NOMO-1 treated with DMSO at 0.1 percent for 48 hours (cell line): ENCODE results near the gene SAMD1.

Experiments
- DNase-seq: peaks from one replicate; lab custom pipeline; 2025; ENCODE audit not compliant: unreplicated experiment; lab: John Stamatoyannopoulos, UW

The SAMD1 gene

GRCh38 chr19:14090509-14091080 lies at the start of gene SAMD1:
Gene SAMD1, minus strand, starts transcription at chr19:14090751.
- DNase-seq: peak; percentile 82

DNA sequence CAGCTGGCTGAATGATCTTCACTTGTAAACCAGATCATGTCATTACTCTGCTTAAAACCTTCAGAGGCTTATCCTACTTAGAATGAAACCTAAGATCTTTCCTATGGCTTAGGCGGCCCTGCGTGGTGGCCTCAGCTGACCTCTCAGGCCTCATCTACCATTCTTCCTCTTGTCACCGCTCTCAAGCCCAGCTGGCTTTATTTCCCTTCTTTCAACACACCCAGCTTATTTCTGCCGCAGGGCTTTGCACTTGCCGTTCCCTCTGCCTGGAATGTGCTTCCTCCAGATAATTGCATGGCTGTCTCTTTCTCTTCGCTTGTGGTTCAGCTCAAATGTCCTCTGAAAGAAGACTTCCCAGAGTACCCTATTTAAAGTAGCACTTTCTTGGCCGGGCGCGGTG lies 49.4 kb upstream of the SAMD1 start:
- DNase-seq: peak; percentile 58

DNA sequence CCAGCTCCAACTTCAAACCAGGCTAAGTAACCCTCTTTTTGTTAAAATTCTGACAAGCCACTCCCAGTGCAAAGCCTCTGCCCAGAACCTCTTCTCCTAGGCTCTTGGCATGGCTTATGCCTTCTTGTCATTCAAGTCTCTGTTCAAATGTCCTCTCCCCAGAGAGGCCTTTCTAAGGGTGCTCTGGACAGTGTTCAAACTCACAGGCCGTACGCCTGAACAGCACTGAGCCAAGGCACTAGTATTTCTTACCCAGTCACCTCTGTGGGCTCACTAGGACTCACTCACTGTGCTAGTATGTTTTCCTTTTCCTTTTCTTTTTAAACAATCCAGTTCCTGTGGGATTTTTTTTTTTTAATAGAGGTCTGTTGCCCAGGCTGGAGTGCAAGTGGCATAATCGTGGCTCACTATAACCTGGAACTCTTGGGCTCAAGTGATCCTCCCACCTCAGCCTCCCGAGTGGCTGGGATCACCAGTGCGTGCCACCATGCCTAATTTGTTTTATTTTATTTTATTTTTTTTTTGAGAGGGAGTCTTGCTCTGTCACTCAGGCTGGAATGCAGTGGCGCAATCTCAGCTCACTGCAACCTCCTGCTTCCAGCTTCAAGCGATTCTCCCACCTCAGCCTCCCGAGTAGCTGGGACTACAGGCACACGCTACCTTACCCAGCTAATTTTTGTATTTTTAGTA lies 48.2 kb upstream of the SAMD1 start:
- DNase-seq: no peak

- DNase-seq: peak; percentile 100
Observed at GRCh38 chr19:14136509-14137281, 46.1 kb upstream of the SAMD1 start, which contains the start of gene ASF1B. Gene ASF1B, minus strand, starts transcription at chr19:14136589. Its CDS starts 133 bp downstream, at chr19:14136456.

DNA sequence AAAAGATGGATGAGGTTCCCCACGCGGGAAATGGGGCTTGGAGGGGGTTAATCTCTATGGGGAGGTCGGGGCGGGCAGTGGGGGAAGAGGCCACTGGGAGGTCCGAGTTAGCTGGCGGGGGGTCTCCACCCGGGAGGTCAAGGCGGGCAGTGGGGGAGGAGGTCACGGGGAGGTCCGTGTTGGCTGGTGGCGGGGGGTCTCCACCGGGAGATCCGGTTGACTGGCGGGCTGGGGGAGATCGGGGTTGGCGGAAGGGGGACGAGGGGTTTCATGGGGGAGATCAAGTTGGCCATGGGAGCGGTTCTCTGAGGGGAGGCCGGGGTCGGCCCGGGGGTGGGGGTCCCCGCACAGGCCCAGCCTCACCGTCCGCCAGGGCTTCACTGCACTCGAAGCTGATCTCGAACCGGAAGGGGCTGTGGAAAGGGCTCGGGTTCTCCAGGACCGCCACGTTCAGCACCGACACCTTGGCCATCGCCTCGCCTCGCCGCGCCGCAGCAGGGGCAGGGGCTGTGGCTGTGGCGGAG lies 45.5 kb upstream of the SAMD1 start:
- DNase-seq: no peak

- no peak for DNase-seq
Observed at GRCh38 chr19:14135355-14135754, 44.8 kb upstream of the SAMD1 start.

DNA sequence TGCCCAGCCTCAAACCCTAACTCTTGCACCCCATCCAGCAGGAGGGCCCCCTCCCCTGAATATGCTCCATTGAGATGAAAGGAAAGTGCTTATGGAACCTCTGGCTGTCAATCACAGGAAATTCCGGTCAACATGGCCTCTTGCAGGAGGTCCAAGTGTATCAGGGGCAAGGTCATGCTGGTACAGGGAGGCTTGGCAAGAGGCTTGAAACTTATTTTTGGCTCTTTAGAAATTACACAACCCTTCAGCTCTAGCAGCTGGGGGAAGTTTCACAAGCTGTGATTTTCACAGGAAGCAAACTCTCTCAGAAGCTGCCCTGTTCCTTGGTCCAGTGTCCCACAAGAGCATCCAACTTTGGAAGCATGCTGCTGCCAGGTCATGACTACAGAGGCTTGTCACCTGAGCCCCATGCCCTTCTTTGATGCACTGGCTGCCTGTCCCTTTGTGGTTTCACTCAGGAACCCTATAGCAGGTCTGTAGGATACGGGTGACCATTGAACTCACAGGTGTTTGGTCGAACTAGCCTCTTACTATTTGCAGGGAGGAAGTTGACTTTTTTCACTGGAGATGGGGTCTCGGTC lies 37.5 kb upstream of the SAMD1 start:
- DNase-seq: peak; percentile 84

GRCh38 chr19:14127176-14127575 lies 36.6 kb upstream of the SAMD1 start:
- DNase-seq: no peak

DNA sequence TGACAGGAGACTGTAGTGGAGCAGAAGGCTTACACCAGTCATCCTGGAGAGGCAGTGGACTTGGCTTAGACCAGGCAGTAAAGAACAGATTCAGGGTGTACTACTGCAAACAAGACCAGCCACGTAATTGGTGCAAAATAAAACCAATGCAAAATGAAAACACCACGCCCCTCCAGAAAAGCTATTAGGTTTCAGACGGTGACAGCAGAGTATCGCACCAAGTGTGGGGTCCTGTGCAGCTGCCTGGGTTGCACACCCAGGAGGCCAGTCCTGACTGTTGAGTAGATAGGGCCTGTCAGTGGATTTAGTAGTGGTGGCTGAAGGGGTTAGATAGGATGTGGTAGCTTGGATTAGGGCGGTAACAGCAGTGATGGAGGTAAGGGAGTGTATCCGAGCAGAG lies 32.4 kb upstream of the SAMD1 start:
- no peak for DNase-seq

GRCh38 chr19:14120497-14120780 lies 29.9 kb upstream of the SAMD1 start:
- no peak for DNase-seq

GRCh38 chr19:14119644-14120496 lies 29.3 kb upstream of the SAMD1 start:
- no peak for DNase-seq

- DNase-seq: no peak
Observed at GRCh38 chr19:14119146-14119545, 28.6 kb upstream of the SAMD1 start.

- DNase-seq: peak; percentile 93
Observed at GRCh38 chr19:14118165-14119051, 27.9 kb upstream of the SAMD1 start.

DNA sequence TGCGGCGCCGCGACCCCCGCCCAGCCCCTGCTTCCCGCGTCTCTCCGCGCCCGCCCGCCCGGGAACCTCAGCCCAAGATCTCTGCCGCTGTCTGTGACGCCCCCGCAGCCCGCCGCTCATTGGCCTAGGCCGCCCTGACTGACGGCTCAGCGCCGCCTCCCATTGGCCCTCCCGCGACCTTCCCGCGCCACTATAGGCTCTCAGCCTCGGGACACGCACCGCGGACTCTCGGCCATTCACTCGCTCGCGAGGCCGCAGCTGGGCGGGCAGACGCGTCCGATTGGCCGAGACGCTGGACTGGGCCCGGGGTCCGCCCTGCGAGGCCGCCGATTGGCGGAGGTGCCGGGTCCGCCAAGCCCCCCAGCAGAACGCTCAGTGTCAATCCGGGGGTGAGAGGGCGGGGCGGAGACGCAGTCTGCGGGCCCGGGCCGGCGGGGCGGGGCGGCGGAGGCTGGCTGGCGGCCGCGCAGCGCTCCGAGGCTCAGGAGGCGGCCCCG lies 27.2 kb upstream of the SAMD1 start, which contains the start of gene PRKACA:
TSS of gene PRKACA (minus strand) at position 95 of the 497 bp plus-strand sequence. CDS start 215 bp downstream, outside the sequence.
- peak; percentile 98 for DNase-seq

DNA sequence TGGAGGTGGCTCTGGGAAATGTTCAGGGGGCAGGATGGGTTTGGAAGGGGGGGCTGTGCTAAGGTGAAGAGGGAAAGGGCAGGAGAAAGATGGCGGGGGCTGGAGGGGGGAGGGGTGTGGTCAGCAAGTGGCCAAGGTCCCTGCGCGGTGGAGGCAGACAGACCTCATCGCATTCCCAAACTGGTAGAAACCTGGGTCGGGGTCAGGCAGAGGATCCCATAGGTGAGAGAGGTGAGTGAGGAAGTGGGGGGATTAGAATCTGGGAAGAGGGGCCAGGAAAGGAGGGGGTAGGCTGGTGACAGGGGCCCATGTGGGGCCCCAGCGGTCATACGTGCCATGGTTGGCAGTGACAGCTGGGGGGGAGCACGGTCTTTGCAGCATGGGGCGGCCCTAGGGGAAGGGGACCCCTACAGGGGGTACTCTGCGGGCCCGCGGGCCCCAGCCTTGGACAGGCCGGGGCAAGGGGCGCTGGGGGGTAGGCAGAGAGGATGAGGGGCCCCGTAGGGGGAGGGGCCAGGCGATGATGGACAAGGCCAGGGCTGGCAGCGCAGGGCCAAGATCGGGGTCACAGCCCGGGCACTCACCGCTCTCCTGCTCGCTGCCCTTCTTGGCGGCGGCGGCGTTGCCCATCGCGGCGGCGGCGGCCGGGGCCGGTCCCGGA lies 26.5 kb upstream of the SAMD1 start:
- no peak for DNase-seq

DNA sequence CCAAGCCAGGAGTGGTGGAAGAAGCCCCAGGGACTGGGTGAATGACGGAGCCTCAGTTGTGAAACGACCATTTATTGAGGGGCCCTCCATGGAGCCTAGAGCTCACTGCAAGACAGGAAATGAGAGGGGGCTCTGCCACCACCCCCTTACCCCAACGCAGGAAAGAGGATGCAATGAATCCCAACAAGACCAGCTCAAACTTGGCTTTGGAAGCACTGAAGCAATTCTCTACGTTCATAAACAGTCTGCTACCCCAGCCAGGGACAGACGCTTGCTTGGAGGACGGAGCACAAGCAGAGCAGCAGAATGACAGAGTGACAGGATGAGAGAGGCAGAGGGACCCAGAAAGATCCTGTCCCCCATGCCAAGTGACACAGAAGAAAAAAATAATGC lies 26.0 kb upstream of the SAMD1 start:
- DNase-seq: no peak

- no peak for DNase-seq
Observed at GRCh38 chr19:14115756-14116155, 25.2 kb upstream of the SAMD1 start.

DNA sequence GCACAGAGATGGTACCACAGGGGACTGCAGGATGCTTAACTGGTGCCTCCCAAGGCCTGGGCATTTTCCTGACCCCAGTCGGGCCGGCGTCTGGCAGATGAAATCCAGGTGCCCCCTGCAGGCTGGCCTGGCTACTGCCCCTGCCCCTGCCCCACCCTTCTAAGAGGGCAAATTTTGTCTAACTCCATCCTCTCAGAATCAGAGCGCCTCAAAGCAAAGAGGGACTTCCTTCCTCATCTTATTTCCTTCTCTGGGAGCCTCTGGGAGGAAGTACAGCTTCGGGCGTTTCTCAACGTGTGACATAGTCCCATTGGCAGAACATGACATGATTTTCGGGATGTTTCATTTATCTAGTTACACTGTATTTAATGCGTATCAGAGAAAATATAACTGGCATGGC lies 24.3 kb upstream of the SAMD1 start:
- DNase-seq: peak; percentile 85

DNA sequence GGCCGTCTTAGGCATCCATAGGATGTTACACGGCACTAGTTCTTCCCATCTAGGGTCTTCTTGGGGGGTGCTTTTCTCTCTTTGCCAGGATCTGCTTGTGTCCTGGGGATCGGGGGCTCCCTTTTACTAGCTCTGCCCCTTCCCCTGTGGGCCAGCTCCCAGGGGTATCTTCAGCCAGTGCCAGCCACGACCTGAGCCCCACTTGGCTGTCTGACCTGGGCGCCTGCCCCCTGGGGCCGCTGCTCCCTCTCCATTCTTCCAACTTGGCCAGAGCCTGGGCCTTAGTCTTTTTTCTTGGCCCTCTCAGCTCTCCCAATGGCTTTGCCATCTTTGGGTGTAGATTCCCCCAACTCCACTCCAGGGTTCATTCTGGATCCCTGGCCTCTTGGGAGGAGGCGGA lies 23.9 kb upstream of the SAMD1 start:
- DNase-seq: no peak
